Measurements from ENCODE around the gene ZNF644.
"Not testable (repeated sequence)": the region's sequence is repeated elsewhere in the genome, so short reads cannot be mapped to it uniquely, and the experiment has no call there.

The ZNF644 gene

DNA sequence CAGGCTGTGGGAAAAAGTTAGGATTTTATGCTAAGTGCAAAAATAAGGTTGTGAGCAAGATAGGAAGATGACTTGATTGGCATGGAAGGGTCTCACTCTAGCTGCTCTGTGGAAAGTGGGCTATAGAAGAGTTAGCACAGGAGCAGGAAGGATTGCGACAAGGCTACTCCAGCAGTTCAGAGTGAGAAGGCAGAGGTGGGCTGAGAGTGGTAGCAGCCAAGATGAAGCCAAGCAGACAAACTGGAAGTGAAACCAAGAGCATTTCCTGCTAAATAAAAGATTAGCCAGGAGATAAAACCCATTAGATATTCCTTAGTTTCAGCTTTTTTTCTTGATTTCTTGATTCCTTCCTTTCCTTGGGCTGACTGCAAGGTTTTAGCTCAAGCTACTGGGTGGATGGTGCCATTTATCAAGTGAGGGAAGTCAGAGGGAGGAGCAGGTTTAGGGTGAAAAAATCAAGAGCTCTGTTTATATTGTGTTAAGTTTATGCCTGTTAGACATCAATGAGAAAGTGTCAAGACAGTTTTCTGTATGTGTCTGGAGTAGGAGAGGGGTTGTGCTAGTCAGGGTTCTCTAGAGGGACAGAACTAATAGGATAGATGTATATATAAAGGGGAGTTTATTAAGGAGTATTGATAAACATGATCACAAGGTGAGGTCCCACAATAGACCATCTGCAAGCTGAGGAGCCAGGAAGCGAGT, 33.1 kb upstream of the ZNF644 start:
- TF ChIP-seq, protein P1, sequence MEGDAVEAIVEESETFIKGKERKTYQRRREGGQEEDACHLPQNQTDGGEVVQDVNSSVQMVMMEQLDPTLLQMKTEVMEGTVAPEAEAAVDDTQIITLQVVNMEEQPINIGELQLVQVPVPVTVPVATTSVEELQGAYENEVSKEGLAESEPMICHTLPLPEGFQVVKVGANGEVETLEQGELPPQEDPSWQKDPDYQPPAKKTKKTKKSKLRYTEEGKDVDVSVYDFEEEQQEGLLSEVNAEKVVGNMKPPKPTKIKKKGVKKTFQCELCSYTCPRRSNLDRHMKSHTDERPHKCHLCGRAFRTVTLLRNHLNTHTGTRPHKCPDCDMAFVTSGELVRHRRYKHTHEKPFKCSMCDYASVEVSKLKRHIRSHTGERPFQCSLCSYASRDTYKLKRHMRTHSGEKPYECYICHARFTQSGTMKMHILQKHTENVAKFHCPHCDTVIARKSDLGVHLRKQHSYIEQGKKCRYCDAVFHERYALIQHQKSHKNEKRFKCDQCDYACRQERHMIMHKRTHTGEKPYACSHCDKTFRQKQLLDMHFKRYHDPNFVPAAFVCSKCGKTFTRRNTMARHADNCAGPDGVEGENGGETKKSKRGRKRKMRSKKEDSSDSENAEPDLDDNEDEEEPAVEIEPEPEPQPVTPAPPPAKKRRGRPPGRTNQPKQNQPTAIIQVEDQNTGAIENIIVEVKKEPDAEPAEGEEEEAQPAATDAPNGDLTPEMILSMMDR (conservative IDR thresholded peaks at IDR 0.05; ENCODE audit: low read depth, low read length), result no peak
- DNase-seq (ENCODE audit: low read depth), result no peak
- no peak overlapping the region for H3K4me3 ChIP-seq (ENCODE audit: low read length)

DNA sequence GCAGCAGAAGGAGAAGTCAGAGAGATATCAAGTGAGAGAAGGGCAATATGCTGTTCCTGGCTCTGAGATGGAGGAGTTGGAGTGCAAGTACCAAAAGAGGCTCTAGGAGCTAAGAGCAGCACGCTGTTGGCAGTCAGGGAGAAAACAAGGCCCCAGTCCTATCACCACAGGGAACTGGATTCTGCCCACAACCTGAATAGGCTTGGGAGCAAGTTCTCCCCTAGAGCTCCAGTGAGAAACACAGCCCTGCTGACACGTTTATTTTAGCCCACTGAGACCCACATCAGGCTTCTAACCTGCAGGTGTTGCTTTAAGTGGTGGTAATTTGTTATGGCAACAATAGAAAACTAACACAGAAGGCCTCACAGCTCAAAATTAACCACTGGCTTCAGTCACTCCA, 31.8 kb upstream of the ZNF644 start:
- DNase-seq (ENCODE audit: low read depth), result no peak
- TF ChIP-seq, protein P1 (conservative IDR thresholded peaks at IDR 0.05; ENCODE audit: low read depth, low read length), result no peak
- H3K4me3 ChIP-seq (ENCODE audit: low read length), result no peak overlapping the region

DNA sequence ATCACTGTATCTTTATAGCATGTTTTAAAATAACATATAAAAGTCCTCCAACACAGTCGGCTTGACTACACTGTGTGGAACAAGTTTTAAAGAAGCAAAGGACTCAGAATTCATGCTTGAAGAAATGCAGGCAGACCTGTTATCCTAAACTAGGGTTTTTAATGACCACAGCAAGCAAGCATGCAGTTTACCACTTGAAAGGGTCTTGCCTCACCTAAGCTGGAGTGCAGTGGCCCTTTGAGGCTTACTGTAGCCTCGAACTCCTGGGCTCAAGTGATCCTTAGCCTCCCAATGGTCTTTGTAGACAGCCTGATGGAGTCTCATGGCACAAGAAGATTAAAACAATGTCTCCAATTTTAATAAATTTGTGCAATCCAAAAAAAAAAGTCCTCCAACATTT, 27.7 kb upstream of the ZNF644 start:
- not testable (repeated sequence) for DNase-seq (ENCODE audit: low read depth); H3K4me3 ChIP-seq (ENCODE audit: low read length)

DNA sequence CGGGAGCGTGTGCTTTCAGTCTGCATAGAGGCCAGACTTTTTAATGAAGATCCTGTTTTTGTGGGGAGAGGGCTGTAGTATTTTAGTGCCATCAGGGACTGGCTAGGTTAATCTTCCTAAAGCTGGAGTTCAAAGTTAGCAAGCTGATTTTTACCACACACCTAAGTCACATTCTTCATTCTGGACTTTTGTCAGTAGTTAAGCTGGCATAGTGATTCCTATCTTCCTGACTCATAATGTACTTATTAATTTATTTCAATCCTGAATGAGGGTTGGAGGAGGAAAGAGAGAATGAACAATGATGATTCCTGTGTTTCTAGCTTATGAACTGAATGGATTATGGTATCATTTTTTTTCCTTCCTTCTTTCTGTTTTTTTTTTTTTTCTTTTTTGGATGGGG, 24.9 kb upstream of the ZNF644 start:
- TF ChIP-seq, protein P1 (conservative IDR thresholded peaks at IDR 0.05; ENCODE audit: low read depth, low read length), result no peak
- H3K4me3 ChIP-seq (ENCODE audit: low read length), result no peak overlapping the region
- no peak for DNase-seq (ENCODE audit: low read depth)

DNA sequence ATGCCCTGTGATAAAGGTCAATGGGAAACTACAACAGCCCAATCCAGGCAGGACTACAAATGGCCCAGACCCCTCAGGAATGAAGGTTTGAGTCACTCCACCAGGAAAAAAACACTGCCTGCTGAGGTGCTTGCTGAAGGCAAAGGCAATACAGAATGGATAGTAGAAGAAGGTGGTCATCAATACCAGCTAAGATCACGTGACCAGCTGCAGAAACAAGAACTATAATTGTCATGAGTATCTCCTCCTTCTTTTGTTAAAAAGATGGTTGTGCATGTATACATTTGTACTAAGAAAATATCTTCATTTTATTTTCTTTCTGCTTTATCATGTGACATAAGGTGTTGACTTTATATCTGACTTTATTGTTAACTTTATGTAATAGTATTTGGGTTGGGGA, 23.4 kb upstream of the ZNF644 start:
- TF ChIP-seq, protein P1 (conservative IDR thresholded peaks at IDR 0.05; ENCODE audit: low read depth, low read length), result no peak

DNA sequence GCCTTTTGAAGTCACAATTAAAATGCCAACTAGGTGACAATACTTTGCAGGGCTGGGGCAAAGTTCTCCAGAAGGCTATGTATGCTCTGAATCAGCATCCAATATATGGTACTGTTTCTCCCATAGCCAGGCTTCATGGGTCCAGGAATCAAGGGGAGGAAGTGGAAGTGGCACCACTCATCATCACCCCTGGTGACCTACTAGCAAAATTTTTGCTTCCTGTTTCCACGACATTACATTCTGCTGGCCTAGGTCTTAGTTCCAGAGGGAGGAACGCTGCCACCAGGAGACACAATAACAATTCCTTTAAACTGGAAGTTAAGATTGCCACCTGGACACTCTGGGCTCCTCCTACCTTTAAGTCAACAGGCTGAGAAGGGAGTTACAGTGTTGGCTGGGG, 22.9 kb upstream of the ZNF644 start:
- not testable (repeated sequence) for DNase-seq (ENCODE audit: low read depth); H3K4me3 ChIP-seq (ENCODE audit: low read length)

More for the DNA sequence above, 23.4 kb upstream of the ZNF644 start:
- no peak for DNase-seq (ENCODE audit: low read depth)
- no peak overlapping the region for H3K4me3 ChIP-seq (ENCODE audit: low read length)

DNA sequence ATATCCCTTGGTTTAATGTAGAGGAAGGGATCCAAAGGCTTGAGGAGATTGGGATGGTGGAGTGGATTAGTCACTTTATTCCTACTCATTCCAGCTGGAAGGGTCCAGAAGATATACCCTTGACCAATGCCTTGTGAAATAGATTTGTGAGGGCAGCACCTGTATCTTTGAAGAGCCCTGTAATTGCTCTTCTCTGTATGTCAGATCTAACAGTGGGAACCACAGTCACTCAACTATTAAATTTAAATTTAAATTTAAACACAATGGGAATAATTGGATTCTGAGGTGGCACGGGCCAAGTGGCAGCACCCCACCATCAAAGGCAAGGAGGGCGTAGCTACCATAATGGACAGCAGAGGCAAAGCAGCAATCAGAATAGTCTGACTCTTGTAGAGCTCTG, 20.5 kb upstream of the ZNF644 start:
- H3K4me3 ChIP-seq (ENCODE audit: low read length); DNase-seq (ENCODE audit: low read depth): not testable (repeated sequence)

DNA sequence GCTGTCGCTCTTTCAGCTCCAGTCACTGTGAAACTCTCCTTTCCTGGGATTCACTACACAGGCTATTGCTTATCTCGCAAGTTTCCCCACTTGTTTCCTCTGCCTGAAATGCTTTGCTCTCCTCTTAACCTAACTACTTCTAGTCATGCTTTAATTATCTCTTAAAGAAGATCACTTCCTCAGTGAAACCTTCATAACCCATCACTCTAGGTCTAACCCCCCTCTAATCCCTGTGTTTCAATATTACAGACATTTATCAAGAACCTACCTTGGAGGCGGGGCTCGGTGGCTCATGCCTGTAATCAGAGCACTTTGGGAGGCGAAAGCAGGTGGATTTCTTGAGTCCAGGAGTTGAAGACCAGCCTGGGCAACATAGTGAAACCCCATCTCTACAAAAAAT, 16.7 kb upstream of the ZNF644 start:
- TF ChIP-seq, protein P1 (conservative IDR thresholded peaks at IDR 0.05; ENCODE audit: low read depth, low read length), result no peak

More for the DNA sequence above, 16.7 kb upstream of the ZNF644 start:
- H3K4me3 ChIP-seq (ENCODE audit: low read length), result no peak overlapping the region
- no peak for DNase-seq (ENCODE audit: low read depth)
